HG03565 (cell line): Measurements from ENCODE around the gene NKG7.

ENCODE experiments used
- ATAC-seq: cut with Tn5 transposase; IDR thresholded peaks from one replicate; pipeline ENCODE4 v1.9.1; 2021; ENCODE audit warnings: mild to moderate bottlenecking, moderate library complexity; ENCODE audit not compliant: unreplicated experiment

NKG7 gene

DNA sequence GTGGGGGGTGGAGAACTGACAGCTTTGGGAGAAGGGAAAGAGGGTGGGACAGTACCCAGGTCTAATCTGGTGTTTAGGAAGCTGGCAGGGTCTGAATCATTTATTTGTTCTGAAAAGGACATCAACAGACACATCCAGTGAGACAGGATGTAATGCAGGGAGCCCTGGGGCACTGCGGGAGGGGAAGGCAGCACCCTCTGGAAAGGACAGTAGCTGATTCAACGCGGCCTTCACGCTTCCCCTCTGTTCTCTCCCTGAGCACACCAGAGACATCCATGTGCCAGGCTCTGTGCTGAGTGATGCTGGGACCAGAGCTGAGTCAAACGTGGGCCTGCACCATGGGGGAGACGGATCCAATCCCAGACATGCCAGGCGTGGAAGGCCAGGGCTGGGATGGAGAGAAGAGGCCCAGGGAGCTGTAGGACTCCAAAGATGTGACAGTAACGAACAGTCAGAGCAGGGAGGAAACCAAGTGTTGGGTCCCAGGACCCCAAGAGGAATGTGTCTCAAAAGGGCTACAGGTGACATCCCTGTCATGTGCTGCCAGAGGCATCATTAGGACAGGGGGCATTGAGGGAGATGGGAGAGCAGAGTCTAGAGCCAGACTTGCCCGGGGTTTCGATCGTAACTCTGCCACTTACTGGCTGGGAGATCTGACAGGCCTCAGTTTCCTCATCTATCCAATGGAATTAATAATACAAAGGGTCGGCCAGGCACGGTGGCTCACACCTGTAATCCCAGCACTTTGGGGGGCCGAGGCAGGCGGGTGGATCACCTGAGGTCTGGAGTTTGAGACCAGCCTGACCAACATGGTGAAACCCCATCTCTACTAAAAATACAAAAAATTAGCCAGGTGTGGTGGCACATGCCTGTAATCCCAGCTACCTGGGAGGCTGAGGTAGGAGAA is 8.0 kb downstream of the NKG7 start:
- ATAC-seq: no peak

DNA sequence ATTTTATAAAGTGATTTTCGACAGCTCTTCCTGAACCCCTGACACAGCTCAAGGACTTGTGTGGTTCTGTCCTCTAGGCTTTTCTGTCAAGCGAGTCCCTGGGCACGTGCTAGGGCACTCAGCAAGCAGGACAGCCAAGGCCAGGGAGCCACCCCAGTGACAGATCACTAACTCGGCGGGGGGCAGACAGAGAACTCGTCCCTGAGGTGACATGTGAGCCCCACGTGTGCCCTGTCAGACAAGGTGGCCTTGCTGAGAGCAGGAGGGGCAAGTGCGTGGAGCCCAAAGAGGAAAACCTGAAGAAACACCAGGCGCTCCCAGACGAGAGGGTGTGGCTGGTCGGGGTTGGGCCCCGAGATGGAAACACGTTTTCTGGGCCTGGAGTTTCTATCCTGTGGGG is 11.2 kb downstream of the NKG7 start:
- ATAC-seq: no peak

DNA sequence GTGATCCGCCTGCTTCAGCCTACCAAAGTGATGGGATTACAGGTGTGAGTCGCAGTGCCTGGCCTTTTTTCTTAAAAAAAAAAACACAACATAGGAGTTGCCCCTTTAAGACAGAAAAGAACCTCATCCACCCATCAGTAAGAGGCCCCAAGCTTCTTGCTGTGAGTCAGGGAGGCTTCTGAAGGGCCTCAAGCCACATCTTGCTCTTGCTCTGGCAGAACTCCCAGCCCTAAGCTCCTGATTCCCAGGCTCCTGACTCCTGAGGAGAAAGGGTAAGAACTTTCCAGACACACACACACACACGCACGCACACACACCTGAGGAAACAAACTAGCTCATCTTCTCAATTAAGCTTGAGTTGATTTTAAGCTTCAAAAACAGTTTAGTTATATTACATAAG is 13.2 kb downstream of the NKG7 start:
- no peak for ATAC-seq

DNA sequence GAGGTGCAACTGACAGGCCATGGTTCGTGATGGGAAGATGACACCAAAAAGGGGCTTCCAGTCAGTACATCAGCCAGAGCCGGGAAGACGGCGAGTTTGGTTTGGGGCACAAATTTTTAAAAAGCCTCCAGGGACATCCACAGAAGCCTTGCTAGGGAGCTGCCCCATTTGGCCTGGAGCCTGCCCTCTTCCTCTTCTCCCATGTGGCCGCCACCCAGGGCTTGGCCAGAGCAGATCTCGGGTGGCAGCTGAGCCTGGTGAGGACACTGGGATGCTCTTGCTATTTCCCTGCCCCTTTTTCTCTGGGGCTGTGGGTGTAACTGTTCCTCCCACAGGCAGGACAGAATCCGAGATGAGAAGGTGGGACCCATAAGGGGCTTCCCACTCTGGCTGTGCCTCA is 14.5 kb downstream of the NKG7 start:
- ATAC-seq: no peak

DNA sequence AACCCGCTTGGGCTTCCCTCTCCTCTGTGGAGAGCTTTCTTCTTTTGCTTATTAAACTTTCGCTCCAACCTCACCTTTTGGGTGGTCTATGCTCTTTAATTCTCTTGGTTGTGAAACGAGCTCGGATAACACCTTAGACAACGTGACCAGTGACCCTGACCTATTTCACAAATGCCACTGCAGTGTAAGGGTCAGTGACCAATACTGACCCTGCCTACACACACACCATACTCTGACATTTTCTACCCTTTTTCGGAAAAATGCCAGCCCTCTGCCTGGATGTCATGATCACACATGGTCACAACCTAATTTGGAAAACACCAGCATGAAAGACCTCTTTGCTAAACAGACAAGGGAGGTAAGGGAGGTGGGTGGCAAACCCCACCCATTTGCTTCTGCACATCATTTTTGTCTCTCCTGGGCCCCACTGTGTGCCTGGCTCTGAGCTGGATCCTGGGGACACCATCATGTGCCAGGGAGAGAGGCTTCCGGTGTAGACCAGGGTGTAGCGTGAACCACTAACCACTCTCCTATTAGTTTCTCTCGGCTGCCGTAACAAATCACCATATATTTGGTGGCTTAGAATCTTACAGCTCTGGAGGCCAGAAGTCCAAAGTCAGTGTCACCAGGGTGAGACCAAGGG is 16.2 kb downstream of the NKG7 start:
- no peak for ATAC-seq

DNA sequence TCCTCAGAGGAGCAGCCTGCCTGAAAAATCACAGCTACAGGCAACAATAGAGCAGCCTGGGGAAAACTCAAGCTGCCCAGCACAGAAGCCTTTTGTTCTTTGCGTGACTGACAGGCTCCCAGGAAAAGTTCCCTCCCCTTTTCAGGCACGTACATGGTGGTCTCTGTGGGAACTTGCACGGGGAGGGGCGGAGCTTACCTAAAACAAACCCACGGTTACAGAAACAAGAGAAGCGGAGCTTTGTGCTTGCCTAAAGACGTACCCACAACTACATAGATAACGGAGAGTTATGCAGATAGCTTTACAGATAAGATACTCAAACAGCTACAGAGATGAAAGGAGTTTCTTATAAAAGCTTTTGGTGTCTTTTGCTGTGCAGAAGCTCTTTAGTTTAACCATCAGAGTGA is 17.7 kb downstream of the NKG7 start:
- no peak for ATAC-seq

DNA sequence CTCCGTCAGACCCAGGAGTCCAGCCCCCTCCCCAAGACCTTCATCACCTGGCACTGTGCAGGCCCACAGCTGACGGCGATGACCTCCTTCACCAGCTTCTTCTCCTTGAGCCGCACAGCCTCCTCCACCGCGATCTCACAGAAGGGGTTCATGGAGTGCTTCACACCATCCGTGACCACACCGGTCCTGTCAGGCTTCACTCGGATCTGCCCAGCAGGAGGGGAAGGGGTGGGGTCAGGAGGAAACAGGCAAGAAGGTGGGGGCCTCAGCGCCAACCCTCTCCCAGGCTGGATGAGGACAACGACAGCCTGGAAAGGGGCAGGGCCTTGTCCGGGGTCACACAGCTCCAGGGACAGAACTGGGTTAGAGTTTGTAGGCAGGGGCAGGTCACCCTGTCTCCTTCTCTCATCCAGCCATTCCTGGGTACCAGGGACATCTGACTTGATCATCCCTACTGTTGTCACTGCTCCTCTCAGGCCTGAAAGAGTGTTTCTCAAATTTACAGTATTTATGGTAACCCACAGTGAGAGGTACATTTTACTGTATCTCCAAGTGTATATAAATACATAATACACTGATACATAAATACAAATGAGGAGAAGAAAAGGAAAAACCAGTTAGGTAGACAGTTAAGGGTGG is 18.2 kb downstream of the NKG7 start:
- ATAC-seq: no peak

DNA sequence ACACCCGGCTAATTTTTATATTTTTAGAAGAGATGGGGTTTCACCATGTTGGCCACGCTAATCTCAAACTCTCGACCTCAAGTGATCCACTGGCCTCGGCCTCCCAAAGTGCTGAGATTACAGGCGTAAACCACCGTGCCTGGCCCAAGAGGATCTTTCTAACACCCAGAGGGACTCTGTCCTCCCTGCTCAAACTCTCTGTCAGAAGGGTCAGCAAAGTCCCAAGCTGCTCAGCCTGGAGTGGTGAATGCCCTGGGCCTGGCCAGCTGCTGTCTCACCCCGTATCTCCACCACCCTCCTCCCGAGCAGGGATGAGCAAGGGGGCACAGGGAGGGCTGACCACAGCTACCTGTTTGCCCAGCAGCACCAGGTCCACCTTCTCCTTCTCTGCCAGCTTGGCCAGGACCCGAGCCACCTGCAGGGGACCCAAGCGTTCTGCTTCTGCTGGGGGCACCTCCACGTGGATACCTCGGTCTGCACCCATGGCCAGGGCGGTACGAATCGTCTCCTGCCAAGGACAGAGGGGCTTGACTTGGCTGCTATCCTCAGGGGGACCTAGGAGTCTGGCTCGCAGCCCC is 19.6 kb downstream of the NKG7 start:
- no peak for ATAC-seq

DNA sequence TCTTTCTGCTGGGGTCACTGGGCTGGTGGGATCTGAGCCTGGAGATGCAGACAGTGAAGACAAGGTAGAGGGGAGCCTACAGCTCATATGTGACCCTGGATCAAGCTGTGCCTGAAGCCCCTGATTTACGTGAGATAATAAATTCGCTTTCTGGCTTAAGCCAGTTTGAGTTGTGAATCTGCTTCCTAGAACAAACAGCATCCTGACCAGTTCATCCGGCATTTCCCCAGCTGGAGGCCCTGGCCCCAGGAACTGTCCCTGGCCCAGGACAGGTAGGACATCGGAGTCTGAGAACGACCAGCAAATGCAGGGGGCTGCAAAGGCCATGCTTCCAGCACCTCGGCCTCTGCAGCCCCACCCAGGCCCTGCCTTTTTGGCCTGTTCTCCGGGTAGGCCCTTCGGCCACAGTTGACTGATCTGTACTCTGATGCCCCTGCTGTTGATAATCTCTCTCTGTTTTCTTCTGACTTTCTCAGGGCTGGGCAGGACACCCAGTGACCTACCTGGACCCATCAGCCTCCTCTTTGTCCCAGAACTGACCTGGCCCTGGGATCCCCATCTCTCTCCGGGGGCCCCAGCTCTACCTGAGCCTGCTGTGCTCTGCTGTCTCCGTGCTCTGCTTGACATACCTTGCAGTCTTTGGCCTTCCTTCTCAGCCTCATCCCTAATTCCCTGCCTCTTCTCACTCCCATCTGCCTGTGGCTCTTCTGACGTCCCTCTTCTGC is 21.0 kb downstream of the NKG7 start:
- ATAC-seq: no peak

DNA sequence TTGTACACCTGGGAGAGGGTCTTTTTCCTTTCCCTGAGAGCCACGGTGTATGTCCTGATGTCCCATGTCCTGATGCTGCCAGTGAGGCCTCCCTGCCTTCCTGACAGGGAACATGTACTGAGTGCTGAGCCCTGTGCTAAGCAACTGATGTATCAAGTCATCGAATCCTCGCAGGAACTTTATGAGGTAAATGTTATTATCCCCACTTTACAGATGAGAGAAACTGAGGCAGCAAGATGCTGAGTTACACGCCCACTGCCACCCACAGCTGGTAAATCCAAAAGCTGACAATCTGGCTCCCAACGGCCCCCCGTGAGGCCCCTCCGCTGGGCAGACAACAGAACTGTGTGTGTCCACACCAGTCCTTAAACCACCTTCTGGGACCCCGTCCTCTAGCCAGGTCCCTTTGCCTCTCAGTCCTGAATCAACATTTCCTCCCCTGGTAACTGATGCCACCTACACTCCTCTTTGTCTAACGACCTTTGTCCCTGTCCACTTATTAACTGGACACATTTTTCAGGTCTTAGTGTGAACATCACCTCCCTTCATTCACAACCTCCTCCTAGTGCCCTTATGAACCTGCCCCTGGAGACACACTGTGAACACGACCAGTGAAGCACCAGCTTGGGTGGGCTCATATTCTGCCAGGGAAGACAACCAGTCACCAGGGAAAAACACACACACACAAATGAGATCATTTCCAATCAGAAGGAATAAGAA is 25.1 kb downstream of the NKG7 start:
- no peak for ATAC-seq

DNA sequence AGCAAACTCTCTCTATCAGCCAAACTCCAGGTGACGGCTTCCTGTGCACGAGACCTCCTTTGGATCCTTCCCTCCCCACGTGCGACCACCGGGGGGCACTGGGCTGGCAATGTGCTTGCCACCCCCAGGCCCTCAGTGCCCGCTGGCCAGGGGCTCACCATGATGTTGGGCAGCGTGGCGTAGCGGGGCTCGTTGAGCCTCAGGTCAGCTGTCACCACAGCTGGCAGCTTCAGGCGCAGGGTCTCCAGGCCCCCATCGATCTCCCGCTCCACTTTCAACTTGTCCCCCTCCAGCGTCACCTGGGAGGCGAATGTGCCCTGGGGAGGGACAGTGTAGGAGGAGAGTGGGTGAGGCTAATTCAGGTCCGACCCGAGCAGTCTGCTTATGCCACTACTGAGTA is 25.7 kb downstream of the NKG7 start:
- no peak for ATAC-seq

DNA sequence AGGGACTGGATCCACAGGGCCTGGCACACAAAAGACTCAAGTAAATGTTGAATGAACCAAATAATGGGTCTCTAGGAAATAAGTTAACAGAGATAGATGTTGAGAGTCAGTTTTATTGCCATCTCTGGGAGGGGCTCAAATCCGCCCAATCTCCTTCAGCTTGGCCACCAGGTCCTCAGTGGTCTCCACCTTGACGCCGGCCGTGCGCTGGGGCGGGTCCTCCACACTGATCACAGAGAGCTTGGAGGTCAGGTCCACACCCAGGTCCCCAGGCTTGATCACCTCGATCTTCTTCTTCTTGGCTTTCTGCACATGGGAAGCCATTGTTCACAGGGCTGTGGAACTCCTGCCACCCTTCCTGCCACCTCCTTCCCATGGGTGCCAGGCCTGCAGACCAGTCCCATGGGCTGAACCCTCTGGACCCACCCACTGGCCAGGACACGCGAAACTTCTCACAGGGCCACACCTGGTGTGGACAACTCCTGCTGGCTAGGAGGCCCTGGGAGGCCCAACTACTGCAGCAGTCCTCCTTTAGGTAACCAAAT is 27.3 kb downstream of the NKG7 start:
- no peak for ATAC-seq

DNA sequence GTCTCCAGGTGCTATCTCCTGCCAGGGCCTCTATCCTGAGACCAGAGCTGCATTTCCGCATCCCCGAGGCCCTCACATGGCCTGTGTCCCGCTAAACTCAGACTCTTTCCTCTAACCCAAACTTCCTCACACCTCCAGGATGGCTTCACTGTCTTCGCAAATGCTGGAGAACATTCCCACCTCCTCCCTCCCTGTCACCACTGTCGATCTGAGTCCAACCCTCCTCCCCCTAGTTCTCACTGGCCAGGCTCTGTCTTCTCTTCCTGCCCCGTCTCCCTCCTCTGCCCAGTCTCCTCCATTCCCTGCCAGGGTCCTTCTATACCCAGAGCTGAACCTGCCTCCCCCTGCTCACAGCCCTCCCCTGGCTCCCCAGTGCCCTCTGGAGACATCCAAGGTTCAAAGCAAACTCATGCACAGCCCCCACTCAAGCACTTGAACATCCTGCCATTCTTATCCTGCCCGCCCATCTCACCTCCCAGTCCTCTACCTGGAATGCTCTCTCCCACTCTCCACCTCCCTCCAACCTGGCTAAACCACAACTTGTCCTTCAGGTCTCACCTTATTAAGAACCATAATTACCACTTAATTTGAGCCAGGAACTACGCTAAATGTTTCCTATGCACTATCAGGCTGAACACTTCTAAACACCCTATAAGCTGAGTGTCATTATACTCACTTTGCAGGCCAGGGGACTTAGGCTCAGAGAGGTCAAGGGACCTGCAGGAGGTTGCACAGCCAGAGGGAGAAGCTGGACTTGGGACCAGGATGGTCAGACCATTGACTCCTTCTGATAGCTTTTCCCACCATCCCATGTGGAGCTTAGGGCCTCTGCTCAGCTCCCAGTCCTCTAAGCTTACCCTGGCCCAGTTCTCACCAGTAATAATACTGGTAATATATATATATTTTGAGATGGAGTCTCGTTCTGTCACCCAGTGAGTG is 29.6 kb downstream of the NKG7 start:
- ATAC-seq: no peak

DNA sequence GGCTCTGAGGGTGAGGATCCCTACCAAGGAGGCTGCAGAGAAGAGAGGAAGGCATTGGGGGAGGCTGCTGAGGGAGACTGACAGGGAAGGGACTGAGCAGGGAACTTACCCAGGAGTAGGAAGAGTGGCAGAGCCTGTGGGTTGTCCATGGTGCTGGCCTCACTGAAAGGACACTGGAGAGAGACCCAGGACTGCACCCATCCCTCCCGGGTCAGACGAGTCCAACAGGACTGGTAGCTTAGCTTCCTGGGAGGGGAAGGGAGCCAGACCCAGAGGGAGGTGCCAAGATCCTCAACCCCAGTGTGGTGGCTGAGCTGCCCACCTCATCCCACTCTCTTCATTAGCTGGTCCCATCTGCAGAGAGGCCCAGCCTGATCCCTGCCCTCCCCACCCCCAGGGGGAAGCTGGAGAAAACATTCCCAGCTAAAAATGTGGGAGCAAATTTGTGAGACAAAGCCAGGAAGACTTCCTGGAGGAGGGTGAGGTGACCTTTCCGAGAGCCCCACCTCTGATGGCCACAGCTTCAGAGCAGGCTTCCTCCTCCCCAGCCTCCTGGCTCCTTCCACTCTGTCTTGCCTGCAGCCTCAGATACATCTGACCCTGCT is 30.4 kb downstream of the NKG7 start, which contains the start of gene VSIG10L:
VSIG10L (minus strand) TSS at position 164 of the 605 bp plus-strand sequence; CDS start at position 149, 15 bp downstream.
- no peak for ATAC-seq

DNA sequence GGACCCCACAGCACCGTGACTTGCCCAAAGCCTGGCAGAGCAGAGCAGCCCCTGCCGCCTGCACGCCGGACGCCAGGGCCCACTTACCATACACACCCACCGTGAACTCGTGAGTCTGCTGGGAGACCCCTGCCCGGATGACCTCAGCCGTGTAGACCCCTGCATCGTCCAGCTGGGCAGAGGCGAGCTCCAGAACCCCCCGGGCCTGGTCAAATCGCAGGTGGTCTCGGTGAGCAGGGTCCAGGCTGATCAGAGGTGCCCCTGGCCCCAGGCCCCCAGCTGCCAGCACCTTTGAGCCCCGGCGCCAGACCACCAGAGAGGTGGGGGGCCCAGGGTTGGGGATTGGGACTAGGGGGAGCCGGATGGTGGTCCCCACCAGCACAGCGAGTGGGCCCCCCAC is 31.4 kb downstream of the NKG7 start:
- ATAC-seq: no peak

DNA sequence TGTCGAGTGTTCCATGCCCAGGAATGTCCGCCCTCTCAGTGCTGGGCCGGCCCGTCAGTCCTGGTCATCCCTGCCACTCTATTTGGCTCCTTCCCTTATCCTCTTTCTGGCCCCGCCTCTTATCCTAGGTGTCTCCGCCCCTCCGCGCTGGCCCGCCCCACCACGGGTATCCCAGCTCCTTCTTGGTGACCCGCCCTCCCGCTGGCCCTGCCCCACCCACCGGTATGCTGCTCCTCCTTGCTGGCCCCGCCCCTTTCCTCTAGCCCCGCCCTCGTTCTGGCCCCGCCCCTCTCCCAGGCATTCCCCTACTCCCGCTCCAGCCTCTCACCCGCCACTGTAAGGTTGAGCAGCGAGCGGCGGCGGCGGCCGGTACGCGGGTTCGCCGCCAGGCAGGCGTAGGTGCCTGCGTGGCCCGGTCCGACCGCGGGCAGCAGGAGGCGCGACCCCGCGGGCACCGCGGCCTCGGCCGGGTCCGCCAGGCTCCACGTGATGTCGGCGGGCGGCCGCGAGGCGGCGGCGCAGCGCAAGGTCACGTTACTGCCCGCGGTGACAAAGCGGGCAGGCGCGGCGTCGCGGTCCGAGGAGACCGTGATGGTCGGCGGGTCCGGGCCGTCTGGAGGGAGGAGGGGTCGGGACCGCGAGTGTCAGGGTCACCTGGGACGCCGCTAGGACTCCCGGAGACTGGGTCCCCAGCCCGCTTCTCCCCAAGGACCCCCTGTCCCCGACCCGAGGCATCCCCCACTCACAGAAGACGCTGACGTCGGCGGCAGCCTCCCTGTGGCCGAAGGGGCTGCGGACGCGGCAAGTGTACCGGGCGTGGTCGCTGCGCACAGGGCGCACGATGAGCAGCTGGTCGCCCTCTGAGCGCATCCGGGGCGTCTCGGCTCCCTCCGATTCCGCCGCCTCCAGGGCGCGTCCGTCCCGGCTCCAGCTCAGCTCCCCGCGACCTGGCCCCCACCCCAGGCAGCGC is 32.5 kb downstream of the NKG7 start:
- ATAC-seq: peak; percentile 45

DNA sequence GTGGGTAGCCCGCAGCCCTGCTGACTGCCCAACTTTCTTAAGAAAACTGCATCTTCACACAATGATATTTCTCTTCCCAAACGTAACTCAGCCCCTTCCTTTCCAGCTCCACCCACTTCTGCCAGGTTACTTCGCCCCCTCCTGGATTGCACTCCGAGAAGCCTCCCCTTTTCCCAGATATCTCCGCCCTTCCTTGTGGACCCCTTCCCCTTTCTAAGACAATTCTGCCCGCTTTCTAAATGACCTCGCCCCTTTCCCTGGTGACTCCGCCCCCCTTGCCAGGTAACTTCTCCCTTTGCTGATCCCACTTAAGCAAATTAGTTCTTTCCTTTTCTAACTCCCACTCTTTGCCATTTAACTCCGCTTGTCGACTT is 33.2 kb downstream of the NKG7 start:
- no peak for ATAC-seq
